Stimulated activated CD8-positive, alpha-beta memory T cell treated with anti-CD3 and anti-CD28 coated beads, Interleukin-7, amount 100 ng/mL, for 1 hour (primary cell): ENCODE data around the gene CHRNA10.

Experiments
- DNase-seq, 2 donors: peaks; one replicate each; pipeline ENCODE4 v3.0.0-alpha.2; 2020; ENCODE audit warnings: low read depth in 2 of 2

Gene CHRNA10

GRCh38 chr11:3631331-3631730, 39.9 kb downstream of the CHRNA10 start:
- DNase-seq = no peak

GRCh38 chr11:3627291-3627690, 43.9 kb downstream of the CHRNA10 start:
- no peak for DNase-seq

GRCh38 chr11:3626250-3626960, 44.8 kb downstream of the CHRNA10 start:
- DNase-seq = no peak

GRCh38 chr11:3623767-3624458, 47.3 kb downstream of the CHRNA10 start:
- no peak for DNase-seq

- no peak for DNase-seq
Observed at GRCh38 chr11:3623121-3623520, 48.1 kb downstream of the CHRNA10 start.

- DNase-seq = no peak
Observed at GRCh38 chr11:3622521-3622920, 48.7 kb downstream of the CHRNA10 start.

- DNase-seq = no peak
Observed at GRCh38 chr11:3617990-3618389, 53.2 kb downstream of the CHRNA10 start.

GRCh38 chr11:3616721-3617460, 54.3 kb downstream of the CHRNA10 start:
- DNase-seq = no peak

- no peak for DNase-seq
Observed at GRCh38 chr11:3615998-3616397, 55.2 kb downstream of the CHRNA10 start.
